KMS-11 (cell line): ENCODE results near the gene GYS2.

Experiments
- H2AFZ ChIP-seq: fragments of 200-600 bp; sonication (generic); 2 replicates; pipeline ENCODE4 v1.6.1; 2016; ENCODE audit warnings: antibody characterized with exemption, mixed run types, low read depth
- H3K27ac ChIP-seq: fragments of 200-600 bp; sonication (generic); 2 replicates; pipeline ENCODE4 v1.6.1; 2016; ENCODE audit warnings: mild to moderate bottlenecking, mixed run types
- H3K27me3 ChIP-seq: fragments of 200-600 bp; sonication (generic); 2 replicates; pipeline ENCODE4 v1.6.1; 2017; ENCODE audit warnings: mild to moderate bottlenecking, low read depth, mixed run types, moderate library complexity; ENCODE audit not compliant: insufficient read depth
- H3K36me3 ChIP-seq: fragments of 200-600 bp; sonication (generic); 2 replicates; pipeline ENCODE4 v1.6.1; 2017; ENCODE audit warnings: mild to moderate bottlenecking, mixed run types; ENCODE audit not compliant: insufficient read depth
- H3K4me1 ChIP-seq: fragments of 200-600 bp; sonication (generic); 2 replicates; pipeline ENCODE4 v1.6.1; 2016; ENCODE audit warnings: mild to moderate bottlenecking, low read depth, mixed run types; ENCODE audit not compliant: poor library complexity, severe bottlenecking
- H3K4me2 ChIP-seq: fragments of 200-600 bp; sonication (generic); 2 replicates; pipeline ENCODE4 v1.7.0; 2016; ENCODE audit warnings: mild to moderate bottlenecking, mixed run types
- H3K4me3 ChIP-seq: fragments of 200-600 bp; sonication (generic); IDR thresholded peaks from 2 replicates; pipeline ENCODE4 v1.6.1; 2017; ENCODE audit warnings: low read depth, low read length, mixed read lengths; ENCODE audit not compliant: insufficient read depth
- H3K79me2 ChIP-seq: fragments of 200-600 bp; sonication (generic); 2 replicates; pipeline ENCODE4 v1.6.1; 2016; ENCODE audit warnings: low read depth, mixed run types; ENCODE audit not compliant: insufficient read depth
- H3K9ac ChIP-seq: fragments of 200-600 bp; sonication (generic); 2 replicates; pipeline ENCODE4 v1.6.1; 2016; ENCODE audit warnings: mild to moderate bottlenecking, mixed run types
- H4K20me1 ChIP-seq: fragments of 200-600 bp; sonication (generic); 2 replicates; pipeline ENCODE4 v1.6.1; 2016; ENCODE audit warnings: mild to moderate bottlenecking, mixed run types; ENCODE audit not compliant: insufficient read depth
- CTCF ChIP-seq: fragments of 200-600 bp; sonication (generic); conservative IDR thresholded peaks from 2 replicates; pipeline ENCODE4 v1.6.1; 2017; ENCODE audit warnings: low read depth, mild to moderate bottlenecking, antibody characterized with exemption, low read length, moderate library complexity, mixed read lengths

GYS2 gene

GRCh38 chr12:21613931-21614330 lies 9.3 kb upstream of the GYS2 start:
- TF ChIP-seq CTCF = no peak
- Histone ChIP-seq H2AFZ (no peak overlapping the region), H3K79me2 (no peaks in the 10 kb centered on the region), H4K20me1 (no peaks in the 10 kb centered on the region), H3K27ac (no peak overlapping the region), H3K4me1 (no peaks in the 10 kb centered on the region), H3K4me3 (no peak overlapping the region), H3K27me3 (no peaks in the 10 kb centered on the region), H3K36me3 (no peaks in the 10 kb centered on the region), H3K4me2 (no peak overlapping the region), H3K9ac (no peak overlapping the region)

GRCh38 chr12:21608196-21608595 lies 3.5 kb upstream of the GYS2 start:
- Histone ChIP-seq H3K4me1 (no peaks in the 10 kb centered on the region), H3K4me3 (no peak overlapping the region), H3K4me2 (no peak overlapping the region), H3K79me2 (no peaks in the 10 kb centered on the region), H3K36me3 (no peaks in the 10 kb centered on the region), H3K27ac (no peak overlapping the region), H3K9ac (no peak overlapping the region), H3K27me3 (no peaks in the 10 kb centered on the region), H2AFZ (no peak overlapping the region), H4K20me1 (no peaks in the 10 kb centered on the region)
- TF ChIP-seq CTCF = no peak

GRCh38 chr12:21607701-21608100 lies 3.1 kb upstream of the GYS2 start:
- H3K27me3 ChIP-seq = no peaks in the 10 kb centered on the region
- H4K20me1 ChIP-seq = no peaks in the 10 kb centered on the region
- no peak overlapping the region for H3K4me2 ChIP-seq
- no peak overlapping the region for H3K9ac ChIP-seq
- no peak for TF ChIP-seq CTCF
- no peaks in the 10 kb centered on the region for H3K36me3 ChIP-seq
- H3K4me1 ChIP-seq = no peaks in the 10 kb centered on the region
- H3K27ac ChIP-seq = no peak overlapping the region
- H3K4me3 ChIP-seq = no peak overlapping the region
- H2AFZ ChIP-seq = no peak overlapping the region
- H3K79me2 ChIP-seq = no peaks in the 10 kb centered on the region

- no peak overlapping the region for H3K4me3 ChIP-seq
- no peaks in the 10 kb centered on the region for H3K27me3 ChIP-seq
- no peak overlapping the region for H3K27ac ChIP-seq
- no peaks in the 10 kb centered on the region for H3K36me3 ChIP-seq
- H2AFZ ChIP-seq = no peak overlapping the region
- no peak overlapping the region for H3K9ac ChIP-seq
- H4K20me1 ChIP-seq = no peaks in the 10 kb centered on the region
- H3K4me2 ChIP-seq = no peak overlapping the region
- no peaks in the 10 kb centered on the region for H3K79me2 ChIP-seq
- no peaks in the 10 kb centered on the region for H3K4me1 ChIP-seq
- no peak for TF ChIP-seq CTCF
Observed at GRCh38 chr12:21606175-21606574, 1.5 kb upstream of the GYS2 start.

GRCh38 chr12:21602774-21603173 lies 1.9 kb downstream of the GYS2 start:
- no peaks in the 10 kb centered on the region for H3K36me3 ChIP-seq
- H3K27ac ChIP-seq = no peak overlapping the region
- no peaks in the 10 kb centered on the region for H3K27me3 ChIP-seq

More at GRCh38 chr12:21602774-21603173, 1.9 kb downstream of the GYS2 start:
- Histone ChIP-seq H2AFZ (no peak overlapping the region), H3K4me3 (no peak overlapping the region), H3K4me2 (no peak overlapping the region), H3K9ac (no peak overlapping the region), H3K4me1 (no peaks in the 10 kb centered on the region), H4K20me1 (no peaks in the 10 kb centered on the region), H3K79me2 (no peaks in the 10 kb centered on the region)
- TF ChIP-seq CTCF = no peak
